HUES64 (cell line): ENCODE measurements around the gene EGFL8.

Experiments
- H3K27ac ChIP-seq: 2 replicates; pipeline ENCODE4 v1.7.0; 2013; ENCODE audit warnings: low read depth, low read length, inconsistent platforms
- H3K27me3 ChIP-seq: 2 replicates; pipeline ENCODE4 v1.6.1; 2013; ENCODE audit warnings: mild to moderate bottlenecking, low read length; ENCODE audit not compliant: insufficient read depth
- H3K36me3 ChIP-seq: 2 replicates; pipeline ENCODE4 v1.6.1; 2013; ENCODE audit warnings: mild to moderate bottlenecking, low read length; ENCODE audit not compliant: insufficient read depth
- H3K4me1 ChIP-seq: 2 replicates; pipeline ENCODE4 v1.6.1; 2013; ENCODE audit warnings: mild to moderate bottlenecking, low read length, moderate library complexity; ENCODE audit not compliant: insufficient read depth
- H3K4me3 ChIP-seq: 2 replicates; pipeline ENCODE4 v1.5.1; 2013; ENCODE audit warnings: mild to moderate bottlenecking, low read length, moderate library complexity
- H3K9ac ChIP-seq: 2 replicates; pipeline ENCODE4 v1.6.1; 2013; ENCODE audit warnings: mild to moderate bottlenecking, low read depth, low read length
- H3K9me3 ChIP-seq: 2 replicates; pipeline ENCODE4 v1.6.1; 2013; ENCODE audit warnings: low read depth, low read length; ENCODE audit not compliant: insufficient read depth
- WGBS: fragments of 150-250, 120-280 bp; methylation state at CpG from one replicate; pipeline ENCODE4 v1.1.7; 2013; ENCODE audit warnings: missing lambda C conversion rate; 5-methylcytosine and 5-hydroxymethylcytosine counted together

Gene EGFL8

DNA sequence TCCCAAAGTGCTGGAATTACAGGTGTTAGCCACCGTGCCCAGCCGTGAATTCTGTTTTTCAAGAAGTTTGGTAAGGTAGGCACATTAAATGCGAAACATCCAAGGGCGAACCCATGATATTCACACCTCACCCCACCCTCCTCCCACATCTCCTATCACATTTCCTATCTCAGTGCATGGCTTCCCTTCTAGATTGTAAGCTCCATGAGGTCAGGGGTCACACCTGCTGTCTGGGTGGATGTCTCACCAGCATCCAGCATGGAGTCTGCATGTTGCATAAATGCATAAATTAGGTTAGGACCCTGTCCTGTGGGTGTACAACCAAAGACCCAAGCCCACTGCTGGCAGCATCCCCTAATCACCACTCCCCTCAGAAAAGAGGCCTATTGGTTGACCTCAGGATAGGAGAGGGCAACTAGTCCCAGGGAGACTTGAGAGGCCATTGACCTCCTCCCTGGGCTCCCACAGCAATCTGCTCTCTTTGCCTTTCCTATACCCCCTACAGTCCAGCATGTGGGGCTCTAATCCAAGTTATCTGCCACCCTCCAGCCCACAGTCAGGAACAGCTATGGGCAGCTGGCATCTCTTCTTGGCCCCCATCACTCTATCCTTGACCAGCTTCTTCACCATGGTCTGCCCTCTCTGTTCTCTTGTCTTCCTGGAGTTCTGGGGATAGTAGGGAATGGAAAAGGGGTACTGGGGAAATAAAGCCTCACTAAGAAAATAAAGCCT is 16.8 kb upstream of the EGFL8 start:
- peaks cover 24% of the 10 kb centered on the region for H3K27me3 ChIP-seq
- WGBS, result 98% methylated on average over 4 of the region's 4 CpGs
- H3K4me3 ChIP-seq, result no peak overlapping the region
- H3K9ac ChIP-seq, result no peak overlapping the region
- H3K4me1 ChIP-seq, result peaks cover 18% of the 10 kb centered on the region
- no peak overlapping the region for H3K27ac ChIP-seq
- no peaks in the 10 kb centered on the region for H3K9me3 ChIP-seq
- no peaks in the 10 kb centered on the region for H3K36me3 ChIP-seq

- peaks cover 19% of the 10 kb centered on the region for H3K4me1 ChIP-seq
- no peaks in the 10 kb centered on the region for H3K36me3 ChIP-seq
- 89% methylated on average over 38 of the region's 39 CpGs for WGBS
- H3K9me3 ChIP-seq, result no peaks in the 10 kb centered on the region
- no peak overlapping the region for H3K27ac ChIP-seq
- H3K4me3 ChIP-seq, result peak overlapping the region; percentile 31; the same call in 1 of the 2 replicates
- no peak overlapping the region for H3K9ac ChIP-seq
- H3K27me3 ChIP-seq, result peaks cover 24% of the 10 kb centered on the region
Measured at GRCh38 chr6:32148289-32149091, 15.9 kb upstream of the EGFL8 start.

- Histone ChIP-seq H3K4me3 (no peak overlapping the region), H3K9me3 (no peaks in the 10 kb centered on the region), H3K27me3 (peaks cover 24% of the 10 kb centered on the region), H3K36me3 (no peaks in the 10 kb centered on the region), H3K9ac (no peak overlapping the region), H3K27ac (no peak overlapping the region), H3K4me1 (peaks cover 19% of the 10 kb centered on the region)
- WGBS, result 95% methylated on average over 47 of the region's 47 CpGs
Measured at GRCh38 chr6:32149092-32149755, 15.2 kb upstream of the EGFL8 start.

- 52% methylated on average over 55 of the region's 55 CpGs for WGBS
- Histone ChIP-seq H3K9ac (no peak overlapping the region), H3K4me1 (peaks cover 19% of the 10 kb centered on the region)
Measured at GRCh38 chr6:32149932-32150870, 14.2 kb upstream of the EGFL8 start.

DNA sequence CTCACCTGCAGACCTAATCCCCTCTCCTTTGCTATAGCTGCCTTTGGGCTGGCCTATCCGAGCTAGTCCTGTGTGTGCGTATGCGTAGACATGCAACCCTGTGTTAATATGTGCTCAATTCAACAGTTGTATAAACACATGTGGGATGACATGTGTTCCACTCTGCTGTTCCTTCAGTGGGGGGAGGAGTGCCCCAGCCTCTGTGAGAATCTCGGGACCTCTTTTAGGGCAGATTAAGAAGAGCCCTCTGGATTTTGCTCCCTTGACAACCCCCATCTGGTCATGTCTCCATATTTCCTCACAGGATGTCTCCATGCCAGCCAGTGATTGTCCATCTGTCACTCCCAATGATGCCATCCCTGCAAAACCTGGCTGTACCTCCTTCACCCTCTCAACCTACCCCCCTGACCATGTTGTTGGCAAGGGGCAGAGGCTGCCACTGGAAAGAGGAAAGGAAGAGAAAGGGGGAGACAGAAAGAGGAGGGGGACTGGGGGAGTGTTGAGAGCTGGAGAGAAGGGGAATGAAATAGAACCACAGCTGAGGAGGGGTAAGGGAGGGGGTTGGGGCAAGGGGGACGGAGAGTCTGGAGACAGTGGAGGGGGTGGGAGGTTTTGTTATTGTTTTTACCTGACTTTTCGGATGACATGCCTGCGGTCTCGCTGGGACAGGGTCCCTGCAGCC is 13.1 kb upstream of the EGFL8 start:
- Histone ChIP-seq H3K36me3 (peaks cover 5% of the 10 kb centered on the region), H3K9ac (no peak overlapping the region), H3K4me3 (no peak overlapping the region; the same call in none of the 2 replicates), H3K27me3 (peaks cover 24% of the 10 kb centered on the region), H3K9me3 (no peaks in the 10 kb centered on the region), H3K4me1 (peaks cover 14% of the 10 kb centered on the region), H3K27ac (no peak overlapping the region)
- whole genome bisulfite sequencing, result 34% methylated on average over 8 of the region's 8 CpGs

More at GRCh38 chr6:32149932-32150870, 14.2 kb upstream of the EGFL8 start:
- Histone ChIP-seq H3K9me3 (no peaks in the 10 kb centered on the region), H3K27ac (no peak overlapping the region), H3K27me3 (peaks cover 24% of the 10 kb centered on the region), H3K36me3 (no peaks in the 10 kb centered on the region), H3K4me3 (peak overlapping the region; percentile 47)

- Histone ChIP-seq H3K9ac (peak within 1 kb of the TSS; percentile 87; the same call in 1 of the 2 replicates), H3K27ac (peak within 1 kb of the TSS; percentile 92; the same call in 1 of the 2 replicates), H3K4me1 (peaks cover 8% of the 10 kb centered on the region), H3K9me3 (no peaks in the 10 kb centered on the region), H3K27me3 (peaks cover 24% of the 10 kb centered on the region), H3K36me3 (peaks cover 13% of the 10 kb centered on the region), H3K4me3 (peak within 1 kb of the TSS; percentile 92)
- WGBS, result 10% methylated on average over 9 of the region's 24 CpGs
Measured at GRCh38 chr6:32151863-32152768, 12.3 kb upstream of the EGFL8 start, which contains the start of gene PRRT1. Gene PRRT1, minus strand, starts transcription at chr6:32151939. Its CDS starts 112 bp downstream, at chr6:32151827.

DNA sequence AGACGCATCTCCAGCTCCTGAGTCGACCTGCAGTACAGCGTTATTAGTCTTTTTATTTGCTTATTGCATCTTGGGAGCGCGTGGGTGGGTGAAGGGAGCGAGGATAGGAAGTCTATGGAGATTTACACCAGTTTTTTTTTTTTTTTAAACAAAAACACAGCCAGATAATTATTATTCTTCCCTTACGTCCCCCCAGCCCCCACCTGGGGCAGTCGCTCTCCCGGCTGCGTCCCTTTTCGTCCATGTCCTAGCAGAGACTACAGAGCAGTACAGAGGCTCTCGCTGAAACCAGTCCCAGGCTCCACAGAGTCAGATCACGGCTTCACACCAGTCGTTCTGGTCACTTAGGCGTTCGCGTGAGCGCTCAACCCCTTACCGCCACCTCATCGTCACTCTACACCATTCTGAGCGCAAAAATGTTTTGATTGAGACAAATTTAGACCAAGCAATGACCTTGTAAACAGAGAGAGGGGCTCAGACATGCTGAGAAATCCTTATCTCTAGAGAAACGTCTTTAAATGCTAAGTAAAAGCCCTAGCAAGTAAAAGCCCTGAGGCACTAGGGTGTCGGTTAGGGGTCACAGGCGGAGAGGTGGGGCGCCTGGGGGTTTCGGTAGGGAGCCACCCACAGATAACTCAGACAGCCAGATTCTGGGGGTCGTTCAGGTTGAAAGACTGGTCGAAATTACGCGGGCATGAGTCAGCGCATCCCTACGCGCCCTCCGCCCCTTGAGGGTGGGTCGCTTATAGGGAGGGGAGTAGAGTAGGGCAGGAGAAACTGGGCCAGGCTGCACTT is 11.4 kb upstream of the EGFL8 start:
- Histone ChIP-seq H3K36me3 (peaks cover 22% of the 10 kb centered on the region), H3K9ac (peak overlapping the region; percentile 87), H3K27ac (peak overlapping the region; percentile 92), H3K4me1 (peaks cover 8% of the 10 kb centered on the region), H3K27me3 (peaks cover 24% of the 10 kb centered on the region), H3K4me3 (peak overlapping the region; percentile 92), H3K9me3 (no peaks in the 10 kb centered on the region)
- 2% methylated on average over 32 of the region's 35 CpGs for WGBS

GRCh38 chr6:32153564-32154513 is 10.6 kb upstream of the EGFL8 start, which contains the start of gene PPT2:
Gene PPT2, plus strand, starts transcription at chr6:32154141. Its CDS starts 454 bp downstream, at chr6:32154595.
- Histone ChIP-seq H3K27ac (peak within 1 kb of the TSS; percentile 92), H3K9me3 (no peaks in the 10 kb centered on the region), H3K36me3 (peaks cover 30% of the 10 kb centered on the region), H3K4me3 (peak within 1 kb of the TSS; percentile 92), H3K4me1 (peaks cover 8% of the 10 kb centered on the region), H3K27me3 (peaks cover 24% of the 10 kb centered on the region), H3K9ac (peak within 1 kb of the TSS; percentile 87)
- WGBS, result under 1% methylated on average over 47 of the region's 52 CpGs
